H9 (cell line): Measurements from ENCODE around the gene ZNF664. TPM values are rescaled to one million over a fixed set of nuclear protein-coding genes. Genes with fewer than 3 reads are reported as not detected.

Experiments used
- DNase-seq: peaks from one replicate; pipeline ENCODE4 v3.0.0-alpha.2; 2017
- H2AFZ ChIP-seq: one replicate; pipeline ENCODE4 v1.6.1; 2013; ENCODE audit warnings: mild to moderate bottlenecking, low read length, control low read depth, moderate library complexity
- H2AK5ac ChIP-seq: 2 replicates; pipeline ENCODE4 v1.6.1; 2013; ENCODE audit warnings: low read length, control low read depth, mixed read lengths; ENCODE audit not compliant: insufficient read length
- H2BK120ac ChIP-seq: one replicate; pipeline ENCODE4 v1.6.1; 2013; ENCODE audit warnings: low read depth, mild to moderate bottlenecking, low read length, control low read depth, inconsistent platforms; ENCODE audit not compliant: poor library complexity, severe bottlenecking
- H2BK12ac ChIP-seq: 2 replicates; pipeline ENCODE4 v1.6.1; 2013; ENCODE audit warnings: low read length, control low read depth, mixed read lengths, low read depth; ENCODE audit not compliant: insufficient read length
- H2BK15ac ChIP-seq: 2 replicates; pipeline ENCODE4 v1.6.1; 2013; ENCODE audit warnings: low read depth, low read length, control low read depth
- H2BK20ac ChIP-seq: one replicate; pipeline ENCODE4 v1.6.1; 2013; ENCODE audit warnings: low read depth, mild to moderate bottlenecking, low read length, control low read depth, inconsistent platforms; ENCODE audit not compliant: poor library complexity, severe bottlenecking
- H2BK5ac ChIP-seq: 2 replicates; pipeline ENCODE4 v1.6.1; 2013; ENCODE audit warnings: low read length, control low read depth, mixed read lengths; ENCODE audit not compliant: insufficient read length
- H3K14ac ChIP-seq: 2 replicates; pipeline ENCODE4 v1.6.1; 2013; ENCODE audit warnings: low read length, control low read depth; ENCODE audit not compliant: insufficient read depth
- H3K18ac ChIP-seq: 2 replicates; pipeline ENCODE4 v1.6.1; 2013; ENCODE audit warnings: low read depth, mild to moderate bottlenecking, mixed read lengths, low read length, control low read depth; ENCODE audit not compliant: insufficient read length
- H3K23ac ChIP-seq: 2 replicates; pipeline ENCODE4 v1.6.1; 2013; ENCODE audit warnings: low read length, control low read depth, mixed read lengths, low read depth; ENCODE audit not compliant: insufficient read length
- H3K23me2 ChIP-seq: 2 replicates; pipeline ENCODE4 v1.6.1; 2013; ENCODE audit warnings: low read depth, mild to moderate bottlenecking, mixed read lengths, low read length, control low read depth; ENCODE audit not compliant: insufficient read length, poor library complexity, severe bottlenecking
- H3K27ac ChIP-seq: 2 replicates; pipeline ENCODE4 v1.5.1; 2013; ENCODE audit warnings: low read length, control low read depth, mixed read lengths, low read depth; ENCODE audit not compliant: insufficient read length
- H3K27me3 ChIP-seq: 2 replicates; pipeline ENCODE4 v1.6.1; 2013; ENCODE audit warnings: low read length, control low read depth, inconsistent platforms; ENCODE audit not compliant: insufficient read depth
- H3K4ac ChIP-seq: 2 replicates; pipeline ENCODE4 v1.6.1; 2013; ENCODE audit warnings: low read depth, mild to moderate bottlenecking, control low read depth, inconsistent platforms, low read length, moderate library complexity
- H3K4me1 ChIP-seq: 2 replicates; pipeline ENCODE4 v1.6.1; 2013; ENCODE audit warnings: low read length, control low read depth, inconsistent platforms; ENCODE audit not compliant: insufficient read depth
- H3K4me2 ChIP-seq: 2 replicates; pipeline ENCODE4 v1.6.1; 2013; ENCODE audit warnings: low read length, control low read depth, mixed read lengths; ENCODE audit not compliant: insufficient read length, insufficient read depth
- H3K56ac ChIP-seq: 2 replicates; pipeline ENCODE4 v1.6.1; 2013; ENCODE audit warnings: low read depth, mild to moderate bottlenecking, mixed read lengths, low read length, control low read depth; ENCODE audit not compliant: insufficient read length
- H3K79me1 ChIP-seq: 2 replicates; pipeline ENCODE4 v1.6.1; 2013; ENCODE audit warnings: low read depth, mild to moderate bottlenecking, moderate library complexity, low read length, control low read depth, inconsistent platforms; ENCODE audit not compliant: insufficient read depth, poor library complexity, severe bottlenecking
- H3K79me2 ChIP-seq: 2 replicates; pipeline ENCODE4 v1.6.1; 2013; ENCODE audit warnings: low read length, control low read depth, inconsistent platforms; ENCODE audit not compliant: insufficient read depth
- H3K9ac ChIP-seq: 2 replicates; pipeline ENCODE4 v1.6.1; 2013; ENCODE audit warnings: low read length, control low read depth, mixed read lengths; ENCODE audit not compliant: insufficient read length; ENCODE audit errors: extremely low read depth
- H3K9me3 ChIP-seq: one replicate; pipeline ENCODE4 v1.6.1; 2013; ENCODE audit warnings: low read depth, low read length, inconsistent platforms; ENCODE audit not compliant: control insufficient read depth
- H3T11ph ChIP-seq: one replicate; pipeline ENCODE4 v1.6.1; 2013; ENCODE audit warnings: mild to moderate bottlenecking, low read length, control low read depth, inconsistent platforms
- H4K20me1 ChIP-seq: one replicate; pipeline ENCODE4 v1.6.1; 2013; ENCODE audit not compliant: control insufficient read depth, insufficient read length, insufficient read depth
- H4K5ac ChIP-seq: 2 replicates; pipeline ENCODE4 v1.6.1; 2013; ENCODE audit warnings: low read depth, mild to moderate bottlenecking, mixed read lengths, low read length, control low read depth; ENCODE audit not compliant: insufficient read length
- H4K8ac ChIP-seq: replicated peaks from 2 replicates; pipeline ENCODE4 v1.6.1; 2013; ENCODE audit warnings: low read length, control low read depth, mixed read lengths, low read depth; ENCODE audit not compliant: insufficient read length
- H4K91ac ChIP-seq: 2 replicates; pipeline ENCODE4 v1.6.1; 2013; ENCODE audit warnings: low read depth, mild to moderate bottlenecking, moderate library complexity, mixed read lengths, low read length, control low read depth; ENCODE audit not compliant: insufficient read length
- H3K27ac Mint-ChIP-seq, 3 experiments: 2 replicates in 2 of 3; 3 replicates in 1 of 3; pipeline ENCODE4 v1.8.0; 2020 to 2021; ENCODE audit warnings: mixed read lengths in 3 of 3, mild to moderate bottlenecking in 1 of 3, moderate library complexity in 1 of 3
- H3K27me3 Mint-ChIP-seq: 2 replicates; pipeline ENCODE4 v1.8.0; 2021; ENCODE audit warnings: low read depth, mild to moderate bottlenecking, moderate library complexity, mixed read lengths
- H3K36me3 Mint-ChIP-seq, 3 experiments: 2 replicates in 2 of 3; 3 replicates in 1 of 3; pipeline ENCODE4 v1.8.0; 2020 to 2021; ENCODE audit warnings: low read depth in 3 of 3, mixed read lengths in 3 of 3; ENCODE audit not compliant: insufficient read depth in 1 of 3
- H3K4me1 Mint-ChIP-seq, 2 experiments: 2 replicates each; pipeline ENCODE4 v1.8.0; 2020; ENCODE audit warnings: mixed read lengths in 2 of 2
- H3K4me3 Mint-ChIP-seq, 2 experiments: 2 replicates in 1 of 2; 3 replicates in 1 of 2; pipeline ENCODE4 v1.8.0; 2020 to 2021; ENCODE audit warnings: mild to moderate bottlenecking in 2 of 2, mixed read lengths in 2 of 2, moderate library complexity in 1 of 2
- H3K9me3 Mint-ChIP-seq, 2 experiments: 2 replicates in 1 of 2; 3 replicates in 1 of 2; pipeline ENCODE4 v1.8.0; 2020; ENCODE audit warnings: mild to moderate bottlenecking in 2 of 2, mixed read lengths in 2 of 2, moderate library complexity in 1 of 2
- CTCF ChIP-seq: fragments of 200-600 bp; sonication (generic); conservative IDR thresholded peaks from 3 replicates; pipeline ENCODE4 v1.8.0; 2021; ENCODE audit warnings: antibody characterized with exemption, mild to moderate bottlenecking
- WGBS: extraction: QIAGEN DNeasy Blood & Tissue Kit; methylation state at CpG from one replicate; pipeline ENCODE4 v1.1.7; 2013; ENCODE audit warnings: missing lambda C conversion rate, low lambda C conversion rate, mixed read lengths; ENCODE audit not compliant: insufficient read length; ENCODE audit errors: extremely low coverage; 5-methylcytosine and 5-hydroxymethylcytosine counted together
- total RNA-seq: library from RNA; stranded (reverse); gene quantifications from 2 replicates; pipeline ENCODE4 v1.2.1, GENCODE V29; 2021

Gene ZNF664
- total RNA-seq, 1 experiment from 2014 or later, result 29.5 TPM

GRCh38 chr12:124010687-124011086, 37.7 kb downstream of the ZNF664 start:
- H3K4me1 ChIP-seq, result no peaks in the 10 kb centered on the region; the same call in 1 of the 2 replicates
- no peak overlapping the region for H3K27ac ChIP-seq
- H3T11ph ChIP-seq, result no peak overlapping the region
- no peak overlapping the region for H3K27ac Mint-ChIP-seq
- DNase-seq, result no peak
- no peak overlapping the region for H3K4ac ChIP-seq
- no peak overlapping the region for H3K23ac ChIP-seq
- H3K56ac ChIP-seq, result no peak overlapping the region
- H2AK5ac ChIP-seq, result no peak overlapping the region
- TF ChIP-seq CTCF, result no peak
- H2BK15ac ChIP-seq, result no peak overlapping the region
- H3K9ac ChIP-seq, result no peak overlapping the region
- H4K5ac ChIP-seq, result no peak overlapping the region
- H3K9me3 Mint-ChIP-seq, result no peaks in the 10 kb centered on the region
- H3K14ac ChIP-seq, result no peak overlapping the region
- no peaks in the 10 kb centered on the region for H3K9me3 ChIP-seq
- no CpG with 5 or more reads among the region's 3 CpGs for WGBS
- H2BK12ac ChIP-seq, result no peak overlapping the region
- H3K18ac ChIP-seq, result no peak overlapping the region
- no peaks in the 10 kb centered on the region for H4K20me1 ChIP-seq
- no peaks in the 10 kb centered on the region for H3K27me3 ChIP-seq
- H4K91ac ChIP-seq, result no peak overlapping the region
- no peak overlapping the region for H2AFZ ChIP-seq
- H3K79me1 ChIP-seq, result no peaks in the 10 kb centered on the region
- H2BK120ac ChIP-seq, result no peak overlapping the region
- H2BK20ac ChIP-seq, result no peak overlapping the region
- no peak overlapping the region for H3K4me3 Mint-ChIP-seq
- no peak overlapping the region for H4K8ac ChIP-seq
- H2BK5ac ChIP-seq, result no peak overlapping the region
- H3K36me3 Mint-ChIP-seq, result peaks cover 18 to 27% (median 23%) of the 10 kb centered on the region in 3 experiments
- H3K4me2 ChIP-seq, result no peak overlapping the region
- no peaks in the 10 kb centered on the region for H3K23me2 ChIP-seq
- peaks cover 11 to 18% of the 10 kb centered on the region in 2 experiments for H3K4me1 Mint-ChIP-seq
- H3K79me2 ChIP-seq, result no peaks in the 10 kb centered on the region
- H3K27me3 Mint-ChIP-seq, result no peaks in the 10 kb centered on the region
